Measurements from ENCODE around the gene NELFA. TPM values are rescaled to one million over a fixed set of nuclear protein-coding genes. Genes with fewer than 3 reads are reported as not detected.

The NELFA gene
- total and polyA plus RNA-seq, 8 donors, result 5.8 to 82.9 (median 20.1) TPM

GRCh38 chr4:1983053-1983845 is 25.5 kb downstream of the NELFA start:
- 87 to 93% (median 89%) methylated on average over 28 to 34 of the region's 34 CpGs for WGBS, 5 donors
- TF ChIP-seq POLR2A (IDR thresholded peaks at IDR 0.05) (no peak), EP300 (IDR thresholded peaks at IDR 0.05) (no peak), POLR2AphosphoS5 (IDR thresholded peaks at IDR 0.05) (no peak)
- TF ChIP-seq, protein P1, sequence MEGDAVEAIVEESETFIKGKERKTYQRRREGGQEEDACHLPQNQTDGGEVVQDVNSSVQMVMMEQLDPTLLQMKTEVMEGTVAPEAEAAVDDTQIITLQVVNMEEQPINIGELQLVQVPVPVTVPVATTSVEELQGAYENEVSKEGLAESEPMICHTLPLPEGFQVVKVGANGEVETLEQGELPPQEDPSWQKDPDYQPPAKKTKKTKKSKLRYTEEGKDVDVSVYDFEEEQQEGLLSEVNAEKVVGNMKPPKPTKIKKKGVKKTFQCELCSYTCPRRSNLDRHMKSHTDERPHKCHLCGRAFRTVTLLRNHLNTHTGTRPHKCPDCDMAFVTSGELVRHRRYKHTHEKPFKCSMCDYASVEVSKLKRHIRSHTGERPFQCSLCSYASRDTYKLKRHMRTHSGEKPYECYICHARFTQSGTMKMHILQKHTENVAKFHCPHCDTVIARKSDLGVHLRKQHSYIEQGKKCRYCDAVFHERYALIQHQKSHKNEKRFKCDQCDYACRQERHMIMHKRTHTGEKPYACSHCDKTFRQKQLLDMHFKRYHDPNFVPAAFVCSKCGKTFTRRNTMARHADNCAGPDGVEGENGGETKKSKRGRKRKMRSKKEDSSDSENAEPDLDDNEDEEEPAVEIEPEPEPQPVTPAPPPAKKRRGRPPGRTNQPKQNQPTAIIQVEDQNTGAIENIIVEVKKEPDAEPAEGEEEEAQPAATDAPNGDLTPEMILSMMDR (IDR thresholded peaks at IDR 0.05), result no peak
- no peak overlapping the region for H3K4me3 ChIP-seq
- no peak for DNase-seq
- intact Hi-C loops (cut with DNase I; ENCODE audit: low total_unique reads), result no loop called here
- no peaks in the 10 kb centered on the region for H3K27me3 ChIP-seq
- H3K36me3 ChIP-seq, result peaks cover 65 to 100% (median 100%) of the 10 kb centered on the region in 4 donors
- no peak overlapping the region for H3K27ac ChIP-seq
- H3K4me1 ChIP-seq, result peaks cover 0 to 5% (median 0%) of the 10 kb centered on the region in 4 donors
- H3K9me3 ChIP-seq, result no peaks in the 10 kb centered on the region

DNA sequence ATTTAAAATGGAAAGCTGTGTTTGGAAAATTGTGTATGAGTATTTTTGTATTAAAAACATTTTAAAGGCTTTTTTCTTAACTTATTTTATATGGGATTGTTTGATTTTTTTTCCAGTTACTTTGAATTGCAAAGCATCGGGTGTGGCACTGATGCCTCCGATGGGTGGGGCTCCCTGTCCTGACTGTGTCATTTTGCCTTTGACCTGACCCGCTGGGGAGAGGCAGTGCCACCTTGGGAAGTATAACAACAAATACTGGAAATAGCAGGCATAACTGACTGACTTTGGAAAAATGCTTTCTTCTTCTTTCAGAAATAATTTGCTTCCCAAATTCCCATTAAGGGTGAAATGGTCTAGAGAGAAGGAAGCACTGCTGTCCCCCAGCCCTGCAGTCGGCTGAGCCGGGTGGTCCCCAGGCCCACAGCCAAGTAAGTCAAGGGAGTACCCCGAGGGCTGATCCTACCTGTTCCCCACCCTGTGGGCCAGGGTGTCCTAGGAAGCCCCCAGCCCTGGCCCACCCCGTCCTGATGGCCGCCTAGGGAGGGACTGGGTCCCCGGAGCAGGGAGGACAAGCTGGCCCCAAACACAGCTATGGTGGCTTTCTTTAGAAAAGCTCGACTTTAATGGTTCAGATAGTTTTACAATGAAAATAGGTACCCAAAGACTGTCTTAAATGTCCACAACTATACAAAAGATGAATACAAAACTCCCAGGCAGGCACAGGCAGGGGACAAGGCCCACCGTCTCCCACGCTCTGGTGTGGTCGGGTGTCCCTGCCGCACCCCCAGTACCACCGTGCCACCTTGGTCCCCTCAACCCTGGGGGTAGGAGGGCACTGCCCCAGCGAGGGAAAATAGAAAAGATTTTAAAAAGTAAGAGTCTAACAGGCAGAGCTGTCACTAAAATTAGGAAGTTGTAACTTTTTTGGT is 26.4 kb downstream of the NELFA start:
- Histone ChIP-seq H3K27me3 (no peaks in the 10 kb centered on the region), H3K36me3 (peaks cover 59 to 100% (median 100%) of the 10 kb centered on the region in 4 donors), H3K27ac (peak overlapping the region in 1 of 5 donors; percentile 2), H3K4me3 (no peak overlapping the region), H3K9me3 (no peaks in the 10 kb centered on the region), H3K4me1 (peaks cover 0 to 5% (median 0%) of the 10 kb centered on the region in 4 donors)
- intact Hi-C loops (cut with DNase I; ENCODE audit: low total_unique reads), result no loop called here
- TF ChIP-seq POLR2A (IDR thresholded peaks at IDR 0.05) (no peak), POLR2AphosphoS5 (IDR thresholded peaks at IDR 0.05) (no peak), EP300 (IDR thresholded peaks at IDR 0.05) (no peak)
- TF ChIP-seq, protein P1 (IDR thresholded peaks at IDR 0.05), result no peak
- 85 to 90% (median 85%) methylated on average over 16 of the region's 16 CpGs for WGBS, 5 donors
- DNase-seq, result no peak

- 68 to 78% (median 72%) methylated on average over 17 to 22 of the region's 22 CpGs for WGBS, 5 donors
- H3K27me3 ChIP-seq, result no peaks in the 10 kb centered on the region
- peak; percentile 69 for DNase-seq
These were observed 27.3 kb downstream of the NELFA start for GRCh38 chr4:1981251-1982058.

More at GRCh38 chr4:1981251-1982058, 27.3 kb downstream of the NELFA start:
- H3K4me3 ChIP-seq, result no peak overlapping the region
- no peak overlapping the region for H3K27ac ChIP-seq
- peaks cover 0 to 5% (median 0%) of the 10 kb centered on the region in 4 donors for H3K4me1 ChIP-seq
- TF ChIP-seq EP300 (IDR thresholded peaks at IDR 0.05) (no peak), POLR2AphosphoS5 (IDR thresholded peaks at IDR 0.05) (no peak), POLR2A (IDR thresholded peaks at IDR 0.05) (no peak)
- TF ChIP-seq, protein P1 (IDR thresholded peaks at IDR 0.05), result no peak
- peaks cover 59 to 100% (median 100%) of the 10 kb centered on the region in 4 donors for H3K36me3 ChIP-seq
- no peaks in the 10 kb centered on the region for H3K9me3 ChIP-seq
- intact Hi-C loops (cut with DNase I; ENCODE audit: low total_unique reads), result no loop called here
